AG09319 (cell line): Measurements from ENCODE around the gene OR8U1.
"Not testable (repeated sequence)": the region's sequence is repeated elsewhere in the genome, so short reads cannot be mapped to it uniquely, and the experiment has no call there.

Experiments
- DNase-seq: peaks from one replicate; pipeline ENCODE4 v3.0.0-alpha.2; 2010; ENCODE audit warnings: low read depth; ENCODE audit errors: extremely low read depth
- CTCF ChIP-seq: IDR thresholded peaks from 2 replicates; pipeline ENCODE4 v1.5.1; 2011; ENCODE audit warnings: low read depth, mild to moderate bottlenecking, inconsistent platforms, low read length, moderate library complexity

Gene OR8U1

DNA sequence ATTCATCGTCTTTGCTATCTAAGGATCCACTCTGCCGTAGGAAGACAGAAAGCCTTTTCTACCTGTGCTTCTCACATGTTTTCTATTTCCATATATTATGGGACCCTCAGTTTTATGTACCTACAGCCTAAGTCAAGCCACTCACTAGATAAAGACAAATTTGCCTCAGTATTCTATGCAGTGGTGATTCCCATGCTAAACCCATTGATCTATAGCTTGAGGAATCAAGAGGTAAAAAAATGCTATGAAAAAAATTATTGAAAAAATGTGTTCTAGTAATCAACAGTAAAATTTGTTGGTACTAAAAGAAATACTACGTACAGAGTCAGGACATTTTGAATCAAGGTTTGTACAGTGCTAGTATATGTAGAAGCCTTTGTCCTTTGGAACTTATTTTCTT, 19.0 kb downstream of the OR8U1 start:
- DNase-seq: no peak
- no peak for TF ChIP-seq CTCF

DNA sequence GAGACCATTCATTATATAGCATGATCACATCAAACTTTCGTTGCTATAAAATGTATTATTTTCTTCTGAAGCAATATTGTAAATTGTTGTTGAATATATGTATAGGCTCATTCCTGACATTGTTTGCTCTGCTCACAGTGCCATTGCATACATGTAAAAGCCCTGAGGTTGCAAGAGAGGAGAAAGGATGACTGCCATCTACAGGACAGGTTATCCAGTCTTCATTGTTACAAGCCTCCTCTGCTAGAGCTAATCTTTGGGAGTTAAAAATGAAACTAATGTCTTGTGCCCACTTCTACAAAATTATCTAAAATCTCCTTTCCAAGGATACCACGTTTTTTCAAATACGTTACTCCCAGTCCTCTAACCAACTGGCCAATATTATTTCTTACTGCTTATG, 20.6 kb downstream of the OR8U1 start:
- no peak for TF ChIP-seq CTCF
- no peak for DNase-seq

- not testable (repeated sequence) for DNase-seq
Measured at GRCh38 chr11:56401858-56402461, 26.5 kb downstream of the OR8U1 start.

DNA sequence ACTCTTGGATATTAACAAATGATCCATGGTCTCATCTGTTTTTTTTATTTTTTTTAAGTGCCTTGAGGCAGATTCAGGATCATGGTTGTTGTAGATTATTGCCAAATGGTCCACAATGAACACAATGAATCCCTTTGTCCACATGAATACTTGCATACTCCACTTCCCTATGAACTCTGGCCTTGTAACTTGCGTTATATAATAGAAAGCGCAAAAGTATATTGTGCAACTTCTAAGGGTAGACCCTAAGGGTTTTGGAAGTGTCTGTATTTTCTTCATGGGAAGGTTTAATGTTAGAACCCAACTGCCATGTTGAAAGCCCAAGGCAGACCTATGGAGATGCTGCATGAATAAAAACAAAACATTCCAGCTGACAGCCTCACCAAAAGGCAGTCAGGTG, 29.0 kb downstream of the OR8U1 start:
- no peak for TF ChIP-seq CTCF
- DNase-seq: no peak

DNA sequence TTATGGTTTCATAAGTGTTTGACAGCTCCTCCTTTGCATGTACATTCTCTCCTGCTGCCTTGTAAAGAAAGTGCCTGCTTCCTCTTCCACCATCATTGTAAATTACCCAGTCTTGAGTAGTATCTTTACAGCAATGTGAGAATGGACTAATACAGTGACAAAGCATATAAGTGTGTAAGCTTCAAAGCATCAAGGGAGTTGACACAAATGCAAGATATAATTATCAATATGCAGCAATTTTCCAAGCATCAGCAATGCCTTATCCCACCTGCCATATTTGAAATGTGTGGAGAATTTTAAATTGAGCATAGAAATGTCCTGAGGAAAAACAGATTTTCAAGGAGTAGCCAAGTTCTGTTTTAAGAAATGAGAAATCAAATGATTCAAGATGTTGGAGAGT, 35.4 kb downstream of the OR8U1 start:
- DNase-seq: no peak
- no peak for TF ChIP-seq CTCF

DNA sequence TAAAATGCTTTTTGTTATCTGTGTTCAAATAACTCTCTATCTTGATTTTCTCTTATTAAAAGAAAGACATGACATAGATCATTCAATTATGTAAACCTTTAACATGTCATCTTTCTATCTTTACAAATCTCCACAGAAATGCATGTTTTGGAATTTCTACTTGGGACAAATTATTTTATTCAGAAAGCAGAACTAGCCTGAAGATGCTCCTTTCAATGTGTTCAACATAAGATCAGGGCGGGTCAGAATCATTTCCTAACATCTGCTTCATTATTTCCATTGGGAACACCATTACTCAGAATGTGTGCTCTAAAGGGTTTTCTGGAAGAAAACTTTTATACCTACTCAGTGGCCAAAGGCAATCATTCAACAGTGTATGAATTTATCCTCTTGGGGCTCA, 37.0 kb downstream of the OR8U1 start, which contains the start of gene OR5AL1:
TSS of gene OR5AL1 (plus strand) at position 301 of the 400 bp plus-strand sequence.
- no peak for DNase-seq
- TF ChIP-seq CTCF: no peak
